Suprapubic skin (tissue), 4 donors: ENCODE measurements around the gene TAS2R9. TPM values are rescaled to one million over a fixed set of nuclear protein-coding genes. Genes with fewer than 3 reads are reported as not detected.
A peak's percentile ranks its signal among the peaks of the same experiment; 100 is the strongest.

Experiments used
- DNase-seq, 2 donors: peaks; one replicate each; pipeline ENCODE4 v3.0.0-alpha.2; 2019; ENCODE audit warnings: low spot score in 2 of 2
- H3K27ac ChIP-seq: fragments of 200-600 bp; sonication (generic); one replicate; pipeline ENCODE4 v1.5.1; 2019
- H3K27me3 ChIP-seq: fragments of 200-600 bp; sonication (generic); one replicate; pipeline ENCODE4 v1.5.1; 2019
- H3K36me3 ChIP-seq: fragments of 200-600 bp; sonication (generic); one replicate; pipeline ENCODE4 v1.5.1; 2019
- H3K4me1 ChIP-seq: fragments of 200-600 bp; sonication (generic); one replicate; pipeline ENCODE4 v1.5.1; 2019
- H3K4me3 ChIP-seq: fragments of 200-600 bp; sonication (generic); one replicate; pipeline ENCODE4 v1.5.1; 2019; ENCODE audit warnings: mild to moderate bottlenecking
- H3K9me3 ChIP-seq: fragments of 200-600 bp; sonication (generic); one replicate; pipeline ENCODE4 v1.5.1; 2019
- EP300 ChIP-seq: sonication (generic); formaldehyde crosslinking; IDR thresholded peaks from one replicate; pipeline ENCODE4 v1.6.1; 2017; ENCODE audit warnings: antibody characterized with exemption
- POLR2A ChIP-seq, 2 donors: fragments of 450-650 bp; IDR thresholded peaks; one replicate each; pipeline ENCODE4 v1.6.1; 2017; ENCODE audit warnings: antibody characterized with exemption in 2 of 2, mild to moderate bottlenecking in 2 of 2, moderate library complexity in 2 of 2
- POLR2AphosphoS5 ChIP-seq, 3 donors: sonication (generic); formaldehyde crosslinking; IDR thresholded peaks; one replicate each; pipeline ENCODE4 v1.6.1; 2017; ENCODE audit warnings: antibody characterized with exemption in 3 of 3
- WGBS: methylation state at CpG from one replicate; pipeline ENCODE4 v1.1.5; 2018; 5-methylcytosine and 5-hydroxymethylcytosine counted together
- total RNA-seq, 4 donors: library from RNA; depleted of rRNA; stranded (reverse); fragments of >200 nt; gene quantifications; one replicate each; pipeline ENCODE4 v1.1.0, GENCODE V29; 2016
- TF ChIP-seq, protein P1 (sequence below), 2 donors: fragments of 200-600 bp in 1 of 2; fragments of 450-650 bp in 1 of 2; sonication (generic) in 1 of 2; IDR thresholded peaks; one replicate each; pipeline ENCODE4 v1.5.1; 2016 to 2019; ENCODE audit warnings: antibody characterized with exemption in 2 of 2, mild to moderate bottlenecking in 1 of 2, moderate library complexity in 1 of 2

The TAS2R9 gene
- total RNA-seq, 4 donors from 2014 or later: not detected

DNA sequence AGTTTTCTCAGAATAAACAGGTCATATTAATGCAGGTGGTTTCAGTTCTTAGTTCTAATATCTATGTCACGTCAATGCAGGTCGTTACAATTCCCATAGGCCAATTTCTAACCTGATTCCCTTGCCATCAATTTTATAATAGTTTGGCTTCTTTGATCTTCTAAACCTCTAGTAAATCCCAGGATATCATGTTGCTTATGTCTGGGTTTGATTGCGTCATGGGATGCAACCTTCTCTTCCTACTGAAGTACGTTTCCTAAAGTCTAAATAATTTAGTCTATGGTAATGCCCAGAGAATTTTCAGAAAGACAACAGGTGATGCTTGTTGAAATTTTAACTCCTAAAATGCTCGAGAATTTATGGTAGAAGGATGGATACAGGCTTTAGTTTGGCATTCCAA is 26.7 kb downstream of the TAS2R9 start:
- Histone ChIP-seq H3K4me1 (no peaks in the 10 kb centered on the region), H3K27me3 (no peaks in the 10 kb centered on the region), H3K4me3 (no peak overlapping the region), H3K36me3 (no peaks in the 10 kb centered on the region), H3K9me3 (no peaks in the 10 kb centered on the region), H3K27ac (no peak overlapping the region)
- DNase-seq: no peak
- 60% methylated on average over 5 of the region's 5 CpGs for WGBS
- TF ChIP-seq, protein P1, sequence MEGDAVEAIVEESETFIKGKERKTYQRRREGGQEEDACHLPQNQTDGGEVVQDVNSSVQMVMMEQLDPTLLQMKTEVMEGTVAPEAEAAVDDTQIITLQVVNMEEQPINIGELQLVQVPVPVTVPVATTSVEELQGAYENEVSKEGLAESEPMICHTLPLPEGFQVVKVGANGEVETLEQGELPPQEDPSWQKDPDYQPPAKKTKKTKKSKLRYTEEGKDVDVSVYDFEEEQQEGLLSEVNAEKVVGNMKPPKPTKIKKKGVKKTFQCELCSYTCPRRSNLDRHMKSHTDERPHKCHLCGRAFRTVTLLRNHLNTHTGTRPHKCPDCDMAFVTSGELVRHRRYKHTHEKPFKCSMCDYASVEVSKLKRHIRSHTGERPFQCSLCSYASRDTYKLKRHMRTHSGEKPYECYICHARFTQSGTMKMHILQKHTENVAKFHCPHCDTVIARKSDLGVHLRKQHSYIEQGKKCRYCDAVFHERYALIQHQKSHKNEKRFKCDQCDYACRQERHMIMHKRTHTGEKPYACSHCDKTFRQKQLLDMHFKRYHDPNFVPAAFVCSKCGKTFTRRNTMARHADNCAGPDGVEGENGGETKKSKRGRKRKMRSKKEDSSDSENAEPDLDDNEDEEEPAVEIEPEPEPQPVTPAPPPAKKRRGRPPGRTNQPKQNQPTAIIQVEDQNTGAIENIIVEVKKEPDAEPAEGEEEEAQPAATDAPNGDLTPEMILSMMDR (IDR thresholded peaks at IDR 0.05): no peak
- TF ChIP-seq POLR2AphosphoS5 (IDR thresholded peaks at IDR 0.05) (no peak), POLR2A (IDR thresholded peaks at IDR 0.05) (no peak), EP300 (no peak)

DNA sequence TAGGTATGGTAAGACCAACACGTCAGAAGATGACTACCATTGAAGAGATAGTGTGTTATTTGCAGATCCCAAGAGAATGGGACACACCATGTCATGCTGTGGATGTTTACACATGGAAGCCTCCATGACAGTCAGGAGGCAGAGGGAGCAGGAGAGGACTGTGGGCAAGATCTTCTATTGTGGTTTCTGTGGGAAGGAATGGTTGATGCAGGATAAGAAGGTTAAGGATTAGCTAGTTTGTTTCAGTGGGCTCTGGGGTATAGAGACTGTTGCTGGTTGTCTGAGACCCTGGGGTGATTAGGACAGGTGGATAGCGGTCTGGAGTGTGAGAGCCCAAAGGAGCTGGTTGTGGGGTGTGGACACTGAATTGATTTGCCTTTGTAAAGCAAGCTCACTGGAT is 30.9 kb downstream of the TAS2R9 start:
- Histone ChIP-seq H3K27ac (no peak overlapping the region), H3K27me3 (peaks cover 4% of the 10 kb centered on the region), H3K9me3 (no peaks in the 10 kb centered on the region), H3K4me3 (no peak overlapping the region), H3K36me3 (no peaks in the 10 kb centered on the region), H3K4me1 (no peaks in the 10 kb centered on the region)
- 87% methylated on average over 2 of the region's 2 CpGs for WGBS
- DNase-seq: no peak
- TF ChIP-seq POLR2A (IDR thresholded peaks at IDR 0.05): no peak
- TF ChIP-seq POLR2AphosphoS5 (IDR thresholded peaks at IDR 0.05): no peak

GRCh38 chr12:10771132-10771733 is 38.7 kb downstream of the TAS2R9 start:
- H3K36me3 ChIP-seq: no peaks in the 10 kb centered on the region
- 0% methylated on average over 1 of the region's 1 CpG for WGBS
- H3K4me3 ChIP-seq: no peak overlapping the region
- no peaks in the 10 kb centered on the region for H3K4me1 ChIP-seq
- peaks cover 19% of the 10 kb centered on the region for H3K27me3 ChIP-seq
- H3K9me3 ChIP-seq: no peaks in the 10 kb centered on the region
- DNase-seq: no peak
- H3K27ac ChIP-seq: no peak overlapping the region
- TF ChIP-seq POLR2AphosphoS5 (IDR thresholded peaks at IDR 0.05): no peak
- TF ChIP-seq, protein P1 (IDR thresholded peaks at IDR 0.05): peak; percentile 42 to 82

GRCh38 chr12:10759657-10760056 is 50.3 kb downstream of the TAS2R9 start:
- peaks cover 9% of the 10 kb centered on the region for H3K9me3 ChIP-seq
- no peak overlapping the region for H3K4me3 ChIP-seq
- H3K27me3 ChIP-seq: peaks cover 14% of the 10 kb centered on the region
- no peaks in the 10 kb centered on the region for H3K36me3 ChIP-seq
- TF ChIP-seq POLR2AphosphoS5 (IDR thresholded peaks at IDR 0.05) (no peak), EP300 (no peak), POLR2A (IDR thresholded peaks at IDR 0.05) (no peak)
- DNase-seq: no peak
- WGBS: 22% methylated on average over 2 of the region's 2 CpGs
- H3K4me1 ChIP-seq: no peaks in the 10 kb centered on the region
- no peak overlapping the region for H3K27ac ChIP-seq

Other genes starting within 250 kb of the TAS2R9 start
- gene MAGOHB, start 196.6 kb downstream of the TAS2R9 start, total RNA-seq: 10 to 100 TPM in 2 of 4 donors, 1 to 10 TPM in 2; 6.0 to 27.8 (median 10.3) TPM
- 1 to 10 TPM; 1.0 to 2.3 (median 1.2) TPM for gene STYK1, start 136.1 kb downstream of the TAS2R9 start, total RNA-seq
- gene YBX3, start 86.8 kb downstream of the TAS2R9 start, total RNA-seq: 100 to 1,000 TPM; 610 to 832 (median 677) TPM
- not detected for gene TAS2R7, start 7.5 kb downstream of the TAS2R9 start, total RNA-seq
- gene TAS2R8, start 2.9 kb downstream of the TAS2R9 start, total RNA-seq: not detected
- gene TAS2R10, start 16.2 kb upstream of the TAS2R9 start, total RNA-seq: 1 to 10 TPM in 1 of 4 donors, under 1 TPM in 3; 0.68 to 1.1 (median 0.75) TPM
- 100 to 1,000 TPM in 2 of 4 donors, 10 to 100 TPM in 2; 37.1 to 399 (median 124) TPM for gene PRR4, start 39.3 kb upstream of the TAS2R9 start, total RNA-seq
- 10 to 100 TPM in 3 of 4 donors, 1 to 10 TPM in 1; 8.8 to 51.3 (median 20.0) TPM for gene PRH1, start 74.1 kb upstream of the TAS2R9 start, total RNA-seq
- gene TAS2R13, start 99.4 kb upstream of the TAS2R9 start, total RNA-seq: 1 to 10 TPM in 2 of 4 donors, under 1 TPM in 2; 0.38 to 2.6 (median 1.7) TPM
- 1 to 10 TPM in 1 of 4 donors, not detected in 3; 2.1 TPM for gene PRH2, start 119.1 kb upstream of the TAS2R9 start, total RNA-seq
- gene TAS2R14, start 129.1 kb upstream of the TAS2R9 start, total RNA-seq: 1 to 10 TPM in 2 of 4 donors, under 1 TPM in 2; 0.23 to 3.5 (median 1.7) TPM
- 1 to 10 TPM in 1 of 4 donors, under 1 TPM in 1, not detected in 2; 0.89 to 4.8 TPM for gene TAS2R50, start 176.7 kb upstream of the TAS2R9 start, total RNA-seq
- gene TAS2R20, start 188.1 kb upstream of the TAS2R9 start, total RNA-seq: 1 to 10 TPM in 3 of 4 donors, not detected in 1; 1.0 to 4.1 (median 2.6) TPM
- 1 to 10 TPM in 2 of 4 donors, not detected in 2; 2.5 to 9.3 TPM for gene TAS2R19, start 212.5 kb upstream of the TAS2R9 start, total RNA-seq
- 1 to 10 TPM in 2 of 4 donors, under 1 TPM in 1, not detected in 1; 0.55 to 8.3 (median 3.5) TPM for gene TAS2R31, start 221.2 kb upstream of the TAS2R9 start, total RNA-seq